Upper lobe of left lung (tissue), 6 donors: ENCODE results near the gene TNS3. TPM values are rescaled to one million over a fixed set of nuclear protein-coding genes. Genes with fewer than 3 reads are reported as not detected.

Experiments
- ATAC-seq, 2 donors: fragments of 200-7000 bp; cut with Tn5 transposase; one replicate each; pipeline ENCODE4 v1.9.1; 2022; ENCODE audit warnings: mild to moderate bottlenecking in 2 of 2, moderate library complexity in 2 of 2; ENCODE audit not compliant: low FRiP score in 2 of 2
- DNase-seq, 2 donors: peaks; one replicate each; pipeline ENCODE4 v3.0.0-alpha.2; 2019 to 2020
- H3K27ac ChIP-seq, 4 donors: fragments of 200-600 bp; sonication (generic); one replicate each; pipeline ENCODE4 v1.5.1; 2016 to 2019
- H3K27me3 ChIP-seq, 4 donors: fragments of 200-600 bp; sonication (generic); one replicate each; pipeline ENCODE4 v1.5.1; 2017 to 2019
- H3K36me3 ChIP-seq, 4 donors: fragments of 200-600 bp; sonication (generic); one replicate each; pipeline ENCODE4 v1.5.1; 2016 to 2019
- H3K4me1 ChIP-seq, 4 donors: fragments of 200-600 bp; sonication (generic); one replicate each; pipeline ENCODE4 v1.5.1; 2018 to 2019
- H3K4me3 ChIP-seq, 4 donors: fragments of 200-600 bp; sonication (generic); one replicate each; pipeline ENCODE4 v1.5.1; 2017 to 2019; ENCODE audit warnings: mild to moderate bottlenecking in 2 of 4, moderate library complexity in 1 of 4
- H3K9me3 ChIP-seq, 4 donors: fragments of 200-600 bp; sonication (generic); one replicate each; pipeline ENCODE4 v1.5.1; 2018 to 2019
- CTCF ChIP-seq, 6 experiments: fragments of 450-650 bp in 4 of 6; fragments of 200-600 bp in 2 of 6; sonication (generic) in 2 of 6; IDR thresholded peaks; one replicate each; pipeline ENCODE4 v1.5.1; 2016 to 2019; ENCODE audit warnings: antibody characterized with exemption in 6 of 6
- EP300 ChIP-seq, 4 donors: sonication (generic); formaldehyde crosslinking; IDR thresholded peaks; one replicate each; pipeline ENCODE4 v1.5.1; 2017; ENCODE audit warnings: antibody characterized with exemption in 4 of 4, control low read depth in 2 of 4
- POLR2A ChIP-seq, 4 donors: fragments of 450-650 bp; IDR thresholded peaks; one replicate each; pipeline ENCODE4 v1.5.1; 2016 to 2017; ENCODE audit warnings: antibody characterized with exemption in 4 of 4, mild to moderate bottlenecking in 2 of 4
- POLR2AphosphoS5 ChIP-seq, 2 donors: sonication (generic); formaldehyde crosslinking; IDR thresholded peaks; one replicate each; pipeline ENCODE4 v1.5.1; 2017; ENCODE audit warnings: antibody characterized with exemption in 2 of 2
- WGBS, 2 donors: methylation state at CpG; one replicate each; pipeline ENCODE4 v1.1.5; 2017 to 2018; 5-methylcytosine and 5-hydroxymethylcytosine counted together
- total RNA-seq, 6 donors: library from RNA; depleted of rRNA in 4 of 6; stranded (reverse); fragments of >200 nt in 4 of 6; gene quantifications; one replicate each; pipeline versions ENCODE4 v1.1.0 to v1.2.1, GENCODE V29; 2016 to 2021
- donor health status: DM: no; HTN: no; CAD: no; lungs with moderate emphysema.
- donor health status: DM: no; HTN: yes; CAD: no; lungs with severe emphysema.

Gene TNS3
- total RNA-seq, 6 donors from 2014 or later = 90.6 to 266 (median 143) TPM

GRCh38 chr7:47281161-47281560 lies 300.8 kb downstream of the TNS3 start:
- ATAC-seq (no peak), DNase-seq (no peak)
- peak overlapping the region in 1 of 4 donors; percentile 3 for H3K27ac ChIP-seq
- no peaks in the 10 kb centered on the region for H3K27me3 ChIP-seq
- 97% methylated on average over 3 of the region's 3 CpGs; no CpG with 5 or more reads in 1 of the 2 donors for WGBS, 2 donors
- H3K36me3 ChIP-seq = peaks cover 6 to 99% (median 76%) of the 10 kb centered on the region in 4 donors
- H3K4me3 ChIP-seq = no peak overlapping the region
- H3K4me1 ChIP-seq = no peaks in the 10 kb centered on the region
- no peak for TF ChIP-seq POLR2A (IDR thresholded peaks at IDR 0.05)
- no peaks in the 10 kb centered on the region for H3K9me3 ChIP-seq

- Histone ChIP-seq H3K4me1 (no peaks in the 10 kb centered on the region), H3K27me3 (no peaks in the 10 kb centered on the region), H3K27ac (no peak overlapping the region), H3K9me3 (no peaks in the 10 kb centered on the region), H3K4me3 (no peak overlapping the region), H3K36me3 (peaks cover 6 to 100% (median 75%) of the 10 kb centered on the region in 4 donors)
- TF ChIP-seq POLR2A (IDR thresholded peaks at IDR 0.05) = no peak
- no peak for TF ChIP-seq CTCF (IDR thresholded peaks at IDR 0.05)
- no peak for TF ChIP-seq EP300 (IDR thresholded peaks at IDR 0.05)
- TF ChIP-seq POLR2AphosphoS5 (IDR thresholded peaks at IDR 0.05) = no peak
- no peak for ATAC-seq
- no peak for DNase-seq
- WGBS, 2 donors = 86 to 87% methylated on average over 4 of the region's 4 CpGs
Measured at GRCh38 chr7:47280114-47280513, 301.8 kb downstream of the TNS3 start.

GRCh38 chr7:47278043-47278442 lies 303.9 kb downstream of the TNS3 start:
- H3K4me3 ChIP-seq = no peak overlapping the region
- H3K4me1 ChIP-seq = no peaks in the 10 kb centered on the region
- no peak overlapping the region for H3K27ac ChIP-seq
- peaks cover 4 to 82% (median 54%) of the 10 kb centered on the region in 4 donors for H3K36me3 ChIP-seq
- DNase-seq = no peak
- no peak for ATAC-seq
- TF ChIP-seq CTCF (IDR thresholded peaks at IDR 0.05) (no peak), POLR2AphosphoS5 (IDR thresholded peaks at IDR 0.05) (no peak), POLR2A (IDR thresholded peaks at IDR 0.05) (no peak)
- H3K9me3 ChIP-seq = no peaks in the 10 kb centered on the region
- H3K27me3 ChIP-seq = no peaks in the 10 kb centered on the region
- whole genome bisulfite sequencing, 2 donors = 80 to 100% methylated on average over 2 to 6 of the region's 6 CpGs

GRCh38 chr7:47277321-47277781 lies 304.6 kb downstream of the TNS3 start:
- ATAC-seq (no peak), DNase-seq (peak in 1 of 2 donors; percentile 55)
- Histone ChIP-seq H3K36me3 (peaks cover 4 to 75% (median 48%) of the 10 kb centered on the region in 4 donors), H3K27ac (no peak overlapping the region), H3K4me1 (no peaks in the 10 kb centered on the region), H3K9me3 (no peaks in the 10 kb centered on the region), H3K27me3 (no peaks in the 10 kb centered on the region), H3K4me3 (no peak overlapping the region)
- 93 to 97% methylated on average over 20 of the region's 20 CpGs for WGBS, 2 donors
- no peak for TF ChIP-seq POLR2A (IDR thresholded peaks at IDR 0.05)
- no peak for TF ChIP-seq EP300 (IDR thresholded peaks at IDR 0.05)
- TF ChIP-seq CTCF (IDR thresholded peaks at IDR 0.05) = no peak
- TF ChIP-seq POLR2AphosphoS5 (IDR thresholded peaks at IDR 0.05) = no peak

GRCh38 chr7:47273974-47274766 lies 307.7 kb downstream of the TNS3 start:
- TF ChIP-seq POLR2AphosphoS5 (IDR thresholded peaks at IDR 0.05) (no peak), POLR2A (IDR thresholded peaks at IDR 0.05) (no peak), CTCF (IDR thresholded peaks at IDR 0.05) (no peak), EP300 (IDR thresholded peaks at IDR 0.05) (no peak)
- Histone ChIP-seq H3K9me3 (no peaks in the 10 kb centered on the region), H3K36me3 (peaks cover 0 to 43% (median 25%) of the 10 kb centered on the region in 4 donors), H3K27me3 (no peaks in the 10 kb centered on the region), H3K27ac (no peak overlapping the region), H3K4me3 (no peak overlapping the region), H3K4me1 (no peaks in the 10 kb centered on the region)
- WGBS, 2 donors = 91 to 98% methylated on average over 3 to 6 of the region's 6 CpGs
- DNase-seq (no peak), ATAC-seq (peak in 1 of 2 donors; percentile 13)
